Fibroblast of lung (primary cell): ENCODE data around the gene RMDN3.

Source experiments
- EZH2 ChIP-seq: IDR thresholded peaks from 2 replicates; pipeline ENCODE4 v1.5.1; 2012; ENCODE audit warnings: low read length, control low read depth, mild to moderate bottlenecking; ENCODE audit errors: missing control alignments
- TF ChIP-seq, protein P1 (sequence below), 2 donors: IDR thresholded peaks in 1 of 2; conservative IDR thresholded peaks in 1 of 2; 1 replicate in 1 of 2; 2 replicates in 1 of 2; pipeline ENCODE4 v1.5.1; 2011 to 2012; ENCODE audit warnings: low read length in 2 of 2, control low read depth in 1 of 2, inconsistent platforms in 1 of 2, low read depth in 1 of 2, mild to moderate bottlenecking in 1 of 2

DNA sequence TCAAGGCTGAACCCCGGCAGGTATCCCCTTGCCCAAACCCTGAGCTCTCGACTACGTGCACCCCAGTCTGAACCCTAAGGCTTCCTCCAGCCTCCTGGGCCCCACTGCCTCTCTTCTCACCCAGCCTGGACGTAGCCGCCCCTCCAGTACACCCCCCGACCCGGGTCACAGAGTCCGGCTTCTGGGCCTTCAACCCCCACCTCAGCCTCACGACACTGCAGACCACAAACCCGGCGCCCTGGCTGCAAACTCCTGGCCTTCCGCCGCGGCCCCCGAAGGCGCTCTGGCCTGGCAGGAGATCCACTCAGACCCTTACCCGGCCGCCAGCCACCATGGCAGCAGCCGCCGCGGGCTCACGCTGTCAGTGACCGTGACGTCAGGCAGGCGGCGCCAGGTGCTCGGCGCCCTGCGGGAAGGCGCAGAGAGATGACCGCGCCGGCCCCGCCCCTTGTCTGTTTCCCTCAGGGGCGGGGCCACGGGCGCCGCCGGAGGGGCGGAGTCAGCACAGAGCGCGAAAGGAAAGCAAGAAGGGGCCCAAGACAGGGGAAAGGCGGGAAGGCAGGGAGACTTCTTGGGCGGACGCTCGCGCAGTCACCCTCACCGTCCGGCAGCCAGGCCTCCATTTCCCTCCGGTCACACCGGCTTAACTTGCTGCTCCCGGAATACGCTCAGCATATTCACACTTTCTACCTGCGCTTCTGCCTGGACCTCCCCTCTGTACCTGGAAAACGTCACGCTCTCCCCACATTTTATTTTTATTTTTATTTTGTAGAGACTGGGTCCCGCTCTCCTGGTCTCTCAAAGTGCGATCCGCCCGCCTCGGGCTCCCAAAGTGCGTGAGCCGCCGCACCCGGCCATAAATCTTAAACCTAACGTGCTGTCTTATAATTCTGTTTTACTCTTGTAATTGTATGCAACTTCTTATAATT is at the start of gene RMDN3:
- TF ChIP-seq, protein P1, sequence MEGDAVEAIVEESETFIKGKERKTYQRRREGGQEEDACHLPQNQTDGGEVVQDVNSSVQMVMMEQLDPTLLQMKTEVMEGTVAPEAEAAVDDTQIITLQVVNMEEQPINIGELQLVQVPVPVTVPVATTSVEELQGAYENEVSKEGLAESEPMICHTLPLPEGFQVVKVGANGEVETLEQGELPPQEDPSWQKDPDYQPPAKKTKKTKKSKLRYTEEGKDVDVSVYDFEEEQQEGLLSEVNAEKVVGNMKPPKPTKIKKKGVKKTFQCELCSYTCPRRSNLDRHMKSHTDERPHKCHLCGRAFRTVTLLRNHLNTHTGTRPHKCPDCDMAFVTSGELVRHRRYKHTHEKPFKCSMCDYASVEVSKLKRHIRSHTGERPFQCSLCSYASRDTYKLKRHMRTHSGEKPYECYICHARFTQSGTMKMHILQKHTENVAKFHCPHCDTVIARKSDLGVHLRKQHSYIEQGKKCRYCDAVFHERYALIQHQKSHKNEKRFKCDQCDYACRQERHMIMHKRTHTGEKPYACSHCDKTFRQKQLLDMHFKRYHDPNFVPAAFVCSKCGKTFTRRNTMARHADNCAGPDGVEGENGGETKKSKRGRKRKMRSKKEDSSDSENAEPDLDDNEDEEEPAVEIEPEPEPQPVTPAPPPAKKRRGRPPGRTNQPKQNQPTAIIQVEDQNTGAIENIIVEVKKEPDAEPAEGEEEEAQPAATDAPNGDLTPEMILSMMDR (conservative IDR thresholded peaks at IDR 0.05 in 1 of 2, IDR thresholded peaks at IDR 0.05 in 1 of 2; ENCODE audit: low read depth in 1 of 2, low read length in 2 of 2), result no peak
- no peak for TF ChIP-seq EZH2
